NK-92 treated with Interleukin-12 subunit alpha and Interleukin-12 subunit beta, amount 100 ng/mL, for 24 hours (cell line): Measurements from ENCODE around the gene MED25.
A peak's percentile ranks its signal among the peaks of the same experiment; 100 is the strongest.

Experiments
- DNase-seq: peaks from one replicate; lab custom pipeline; 2025; lab: John Stamatoyannopoulos, UW

The MED25 gene

GRCh38 chr19:49873834-49874233 is 55.7 kb downstream of the MED25 start:
- no peak for DNase-seq

- no peak for DNase-seq
These were observed 56.5 kb downstream of the MED25 start for GRCh38 chr19:49874503-49875157.

GRCh38 chr19:49875177-49875576 is 57.1 kb downstream of the MED25 start:
- DNase-seq, result no peak

GRCh38 chr19:49875857-49876421 is 57.9 kb downstream of the MED25 start:
- DNase-seq, result peak; percentile 59

GRCh38 chr19:49876422-49877019 is 58.4 kb downstream of the MED25 start:
- DNase-seq, result peak; percentile 96

- peak; percentile 99 for DNase-seq
These were observed 59.2 kb downstream of the MED25 start, which contains the start of the genes AKT1S1 and TBC1D17 for GRCh38 chr19:49877020-49877878. AKT1S1 (minus strand) TSS chr19:49877355; CDS start chr19:49873295, 4,060 bp downstream. TBC1D17 (plus strand) TSS chr19:49877702; CDS start chr19:49877724, 22 bp downstream.

- DNase-seq, result peak; percentile 98
These were observed 60.0 kb downstream of the MED25 start for GRCh38 chr19:49877879-49878743.

- no peak for DNase-seq
These were observed 60.6 kb downstream of the MED25 start for GRCh38 chr19:49878744-49879070.

- DNase-seq, result no peak
These were observed 61.3 kb downstream of the MED25 start for GRCh38 chr19:49879243-49879963.

- DNase-seq, result no peak
These were observed 62.2 kb downstream of the MED25 start for GRCh38 chr19:49880162-49880869.

GRCh38 chr19:49881186-49881585 is 63.1 kb downstream of the MED25 start:
- no peak for DNase-seq

- DNase-seq, result no peak
These were observed 63.7 kb downstream of the MED25 start for GRCh38 chr19:49881672-49882394.

- DNase-seq, result no peak
These were observed 64.6 kb downstream of the MED25 start for GRCh38 chr19:49882643-49883042.

GRCh38 chr19:49883094-49883493 is 65.0 kb downstream of the MED25 start:
- DNase-seq, result no peak

- no peak for DNase-seq
These were observed 66.0 kb downstream of the MED25 start for GRCh38 chr19:49884109-49884508.

- DNase-seq, result no peak
These were observed 66.7 kb downstream of the MED25 start for GRCh38 chr19:49884760-49885159.
